Amygdala (tissue), 56 donors: Measurements from ENCODE around the gene THAP8.
"Not testable (repeated sequence)": the region's sequence is repeated elsewhere in the genome, so short reads cannot be mapped to it uniquely, and the experiment has no call there.

Experiments
- DNase-seq, 56 donors: peaks; one replicate each; lab custom pipeline; 2025; lab: John Stamatoyannopoulos, UW

THAP8 gene

GRCh38 chr19:36072081-36072480 is 18.0 kb upstream of the THAP8 start:
- DNase-seq: no peak

DNA sequence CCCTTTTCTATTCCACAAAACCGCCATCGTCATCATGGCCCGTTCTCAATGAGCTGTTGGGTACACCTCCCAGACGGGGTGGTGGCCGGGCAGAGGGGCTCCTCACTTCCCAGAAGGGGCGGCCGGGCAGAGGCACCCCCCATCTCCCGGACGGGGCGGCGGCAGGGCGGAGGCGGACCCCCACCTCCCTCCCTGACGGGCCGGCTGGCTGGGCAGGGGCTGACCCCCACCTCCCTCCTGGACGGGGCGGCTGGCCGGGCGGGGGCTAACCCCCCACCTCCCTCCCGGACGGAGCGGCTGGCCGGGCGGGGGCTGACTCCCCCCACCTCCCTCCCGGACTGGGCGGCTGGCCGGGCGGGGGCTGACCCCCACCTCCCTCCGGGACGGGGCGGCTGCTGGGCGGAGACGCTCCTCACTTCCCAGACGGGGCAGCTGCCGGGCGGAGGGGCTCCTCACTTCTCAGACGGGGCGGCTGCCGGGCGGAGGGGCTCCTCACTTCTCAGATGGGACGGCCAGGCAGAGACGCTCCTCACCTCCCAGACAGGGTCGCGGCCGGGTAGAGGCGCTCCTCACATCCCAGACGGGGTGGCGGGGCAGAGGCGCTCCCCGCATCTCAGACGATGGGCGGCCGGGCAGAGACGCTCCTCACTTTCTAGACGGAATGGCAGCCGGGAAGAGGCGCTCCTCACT is 14.9 kb upstream of the THAP8 start:
- not testable (repeated sequence) for DNase-seq

GRCh38 chr19:36067681-36068080 is 13.6 kb upstream of the THAP8 start:
- DNase-seq: no peak

DNA sequence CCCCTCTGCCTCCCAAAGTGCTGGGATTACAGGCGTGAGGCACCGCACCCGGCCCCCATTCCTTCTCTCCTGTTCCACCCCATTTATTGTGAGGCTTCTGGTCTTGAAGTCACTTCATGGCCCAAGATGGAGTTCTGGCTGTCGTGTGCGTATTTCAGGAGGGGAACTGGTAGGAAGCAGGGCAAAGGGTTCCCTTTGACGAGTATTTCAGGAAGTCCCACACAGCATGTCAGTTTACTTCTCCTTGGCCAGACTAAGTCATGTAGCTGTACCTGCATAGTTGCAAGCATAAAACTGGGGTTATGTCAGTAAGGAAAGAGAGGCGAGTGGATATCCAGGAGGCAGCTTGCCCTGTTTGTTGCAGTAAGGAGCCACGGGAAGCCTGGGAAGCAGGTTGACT is 10.7 kb upstream of the THAP8 start:
- DNase-seq: no peak

GRCh38 chr19:36061367-36061766 is 7.3 kb upstream of the THAP8 start:
- no peak for DNase-seq

GRCh38 chr19:36060430-36060829 is 6.3 kb upstream of the THAP8 start:
- DNase-seq: peak in 51 of 56 donors; percentile 10 to 85 (median 58)

GRCh38 chr19:36059180-36059910 is 5.3 kb upstream of the THAP8 start:
- no peak for DNase-seq

GRCh38 chr19:36058481-36059179 is 4.5 kb upstream of the THAP8 start:
- no peak for DNase-seq

DNA sequence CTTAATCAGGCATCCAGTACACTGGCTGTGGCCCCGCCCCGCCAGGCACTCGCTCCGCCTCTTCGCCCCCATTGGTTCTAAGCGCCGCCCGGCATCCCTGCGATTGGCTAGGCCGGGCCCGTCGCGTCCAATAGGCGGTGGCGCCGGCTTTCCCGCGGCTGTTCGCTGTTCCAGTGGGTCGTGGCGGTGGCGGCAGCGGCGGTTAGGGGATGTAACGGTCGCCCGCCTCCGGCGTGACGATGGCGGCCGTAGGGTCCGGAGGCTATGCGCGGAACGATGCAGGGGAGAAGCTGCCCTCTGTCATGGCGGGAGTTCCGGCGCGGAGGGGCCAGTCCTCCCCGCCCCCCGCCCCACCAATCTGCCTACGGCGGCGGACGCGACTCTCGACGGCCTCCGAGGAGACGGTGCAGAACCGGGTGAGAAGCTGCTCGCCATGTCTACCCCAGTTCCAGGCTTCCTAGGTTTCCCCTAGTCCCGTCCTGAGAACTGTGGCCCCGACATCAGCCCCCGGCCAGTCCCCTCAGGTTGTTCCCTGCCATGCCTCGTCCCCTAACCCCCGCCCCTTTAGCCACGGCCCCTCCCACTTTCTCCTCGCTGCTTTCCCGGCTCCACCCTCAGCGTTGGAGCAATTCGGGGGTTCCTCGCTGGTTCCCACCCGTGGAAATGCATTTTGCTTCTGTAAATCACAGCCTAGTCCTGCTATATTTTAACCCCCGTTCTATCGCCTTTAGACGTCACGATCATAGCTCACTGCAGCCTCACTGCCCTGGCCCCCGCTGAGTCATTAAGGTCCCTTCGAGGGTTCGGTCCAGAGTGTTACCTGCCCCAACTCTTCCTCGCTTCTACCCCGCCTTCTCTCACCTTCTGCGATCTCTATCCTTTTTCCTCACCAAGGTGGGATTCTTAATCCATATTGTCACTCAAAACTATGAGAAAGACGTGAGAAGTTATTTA is 925 bp upstream of the THAP8 start, which contains the start of gene WDR62:
WDR62 (plus strand) TSS at position 165 of the 954 bp plus-strand sequence; CDS start at position 240, 75 bp downstream.
- DNase-seq: peak in 54 of 56 donors; percentile 83 to 100 (median 97)

- no peak for DNase-seq
These were observed 2.4 kb downstream of the THAP8 start for GRCh38 chr19:36051637-36052036.

GRCh38 chr19:36051236-36051635 is 2.8 kb downstream of the THAP8 start:
- peak in 2 of 56 donors; percentile 8 to 15 for DNase-seq

- DNase-seq: no peak
These were observed 4.9 kb downstream of the THAP8 start for GRCh38 chr19:36049080-36049698.

DNA sequence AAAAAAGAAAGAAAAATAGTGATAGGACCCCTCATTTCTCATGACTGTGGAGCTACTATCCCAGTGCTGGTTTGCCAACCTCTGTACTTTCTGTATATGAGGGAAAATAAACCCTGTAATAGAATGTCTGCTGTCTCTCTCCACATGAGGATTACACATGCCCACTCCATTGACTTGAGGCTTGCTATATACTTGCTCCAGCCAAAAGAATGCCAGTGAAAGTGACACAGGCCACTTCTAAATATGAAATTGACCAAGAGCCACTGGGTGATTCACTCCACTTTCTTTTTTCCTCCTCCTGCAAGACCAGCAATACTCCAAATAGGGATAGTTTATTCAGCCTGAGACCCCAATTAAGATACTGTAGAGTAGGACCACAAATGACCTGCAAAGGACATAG is 6.2 kb downstream of the THAP8 start:
- no peak for DNase-seq

DNA sequence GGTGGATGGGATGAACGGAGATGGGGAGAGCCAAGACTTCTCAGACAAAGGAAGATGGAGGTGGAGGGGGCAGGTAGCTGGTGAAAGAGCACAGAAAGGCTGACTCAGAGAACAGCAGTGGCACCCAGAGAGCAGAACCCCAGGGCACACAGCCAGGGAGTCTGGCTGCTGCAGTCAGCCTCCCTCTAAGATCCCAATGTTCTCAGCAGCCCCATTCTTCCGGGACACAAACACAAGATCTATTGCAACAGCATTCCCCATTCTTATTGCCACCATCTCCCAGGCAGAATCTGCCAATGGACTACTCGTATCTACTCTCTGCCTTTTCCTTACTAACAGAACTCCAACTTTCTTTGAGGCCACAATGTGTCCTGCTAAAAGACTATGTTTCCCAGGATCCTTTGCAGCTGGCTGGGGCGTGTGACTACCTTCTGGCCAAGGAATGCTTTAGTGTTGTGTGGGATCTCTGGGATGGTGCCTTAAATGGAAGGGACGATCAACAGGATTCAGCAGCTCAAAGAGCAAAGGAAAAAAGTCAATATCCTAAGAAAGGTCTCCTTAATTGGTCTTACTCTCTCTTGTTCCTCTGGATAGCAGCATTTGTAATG is 7.5 kb downstream of the THAP8 start:
- DNase-seq: peak in 15 of 56 donors; percentile 6 to 58 (median 18)

GRCh38 chr19:36043952-36044351 is 10.1 kb downstream of the THAP8 start:
- peak in 11 of 56 donors; percentile 2 to 38 (median 14) for DNase-seq

GRCh38 chr19:36041831-36042230 is 12.3 kb downstream of the THAP8 start:
- DNase-seq: no peak

DNA sequence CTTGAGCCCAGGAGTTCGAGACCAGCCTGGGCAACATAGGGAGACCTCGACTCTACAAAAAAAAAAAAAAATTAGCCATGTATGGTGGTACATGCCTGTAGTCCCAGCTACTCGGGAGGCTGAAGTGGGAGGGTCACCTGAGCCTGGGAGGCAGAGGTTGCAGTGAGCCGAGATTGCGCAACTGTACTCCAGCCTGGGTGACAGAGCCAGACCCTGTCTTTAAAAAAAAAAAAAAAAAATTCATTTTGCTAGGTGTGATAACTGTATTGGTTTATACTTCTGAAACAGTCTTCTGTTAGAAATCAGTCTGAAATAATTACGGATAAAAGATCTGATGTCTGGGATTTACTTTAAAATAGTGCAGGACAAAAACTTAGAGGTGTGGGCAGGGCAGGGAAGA is 13.0 kb downstream of the THAP8 start:
- not testable (repeated sequence) for DNase-seq

GRCh38 chr19:36040495-36040894 is 13.6 kb downstream of the THAP8 start:
- no peak for DNase-seq
